ENCODE data around the gene MTERF4.

Gene MTERF4

GRCh38 chr2:241068942-241069810 is 32.9 kb downstream of the MTERF4 start:
- Histone ChIP-seq H3K27ac (replicated peaks) (no peak overlapping the region), H3K27me3 (ENCODE audit: insufficient read depth, poor library complexity, severe bottlenecking) (peaks cover 11% of the 10 kb centered on the region), H3K4me3 (replicated peaks; ENCODE audit: insufficient read depth, low read length) (no peak overlapping the region)
- TF ChIP-seq POLR2AphosphoS5 (IDR thresholded peaks at IDR 0.05; ENCODE audit: low read depth) = no peak
- no peak for TF ChIP-seq SPI1 (IDR thresholded peaks at IDR 0.05; ENCODE audit: borderline replicate concordance, low read depth)
- no peak for TF ChIP-seq REST (IDR thresholded peaks at IDR 0.05; ENCODE audit: insufficient replicate concordance, low read depth)
- TF ChIP-seq CTCF (IDR thresholded peaks at IDR 0.05; ENCODE audit: insufficient read depth, low read length) = no peak
- no peak for TF ChIP-seq GABPA (IDR thresholded peaks at IDR 0.05; ENCODE audit: low read depth)
- DNase-seq (ENCODE audit: low read depth in 1 of 2, low spot score in 1 of 2) = no peak

- Histone ChIP-seq H3K27me3 (ENCODE audit: insufficient read depth, poor library complexity, severe bottlenecking) (peaks cover 11% of the 10 kb centered on the region), H3K27ac (replicated peaks) (no peak overlapping the region), H3K4me3 (replicated peaks; ENCODE audit: insufficient read depth, low read length) (no peak overlapping the region)
- TF ChIP-seq REST (IDR thresholded peaks at IDR 0.05; ENCODE audit: insufficient replicate concordance, low read depth) (no peak), SPI1 (IDR thresholded peaks at IDR 0.05; ENCODE audit: borderline replicate concordance, low read depth) (no peak), CTCF (IDR thresholded peaks at IDR 0.05; ENCODE audit: insufficient read depth, low read length) (no peak), POLR2AphosphoS5 (IDR thresholded peaks at IDR 0.05; ENCODE audit: low read depth) (no peak), GABPA (IDR thresholded peaks at IDR 0.05; ENCODE audit: low read depth) (no peak)
- no peak for DNase-seq (ENCODE audit: low read depth in 1 of 2, low spot score in 1 of 2)
Observed at GRCh38 chr2:241068136-241068941, 33.7 kb downstream of the MTERF4 start.

- DNase-seq (ENCODE audit: low read depth in 1 of 2, low spot score in 1 of 2) = no peak
- no peak overlapping the region for H3K27ac ChIP-seq (replicated peaks)
- peaks cover 12% of the 10 kb centered on the region for H3K27me3 ChIP-seq (ENCODE audit: insufficient read depth, poor library complexity, severe bottlenecking)
- TF ChIP-seq CTCF (IDR thresholded peaks at IDR 0.05; ENCODE audit: insufficient read depth, low read length) (no peak), POLR2AphosphoS5 (IDR thresholded peaks at IDR 0.05; ENCODE audit: low read depth) (no peak), GABPA (IDR thresholded peaks at IDR 0.05; ENCODE audit: low read depth) (no peak), REST (IDR thresholded peaks at IDR 0.05; ENCODE audit: insufficient replicate concordance, low read depth) (no peak), SPI1 (IDR thresholded peaks at IDR 0.05; ENCODE audit: borderline replicate concordance, low read depth) (no peak)
- no peak overlapping the region for H3K4me3 ChIP-seq (replicated peaks; ENCODE audit: insufficient read depth, low read length)
Observed at GRCh38 chr2:241067501-241068135, 34.5 kb downstream of the MTERF4 start.

All from HL-60 (cell line).